Fibroblast of gingiva (primary cell): ENCODE measurements around the gene ACAA2.

ENCODE experiments used
- DNase-seq: peaks from one replicate; pipeline ENCODE4 v3.0.0-alpha.2; 2011; ENCODE audit warnings: low read depth

Gene ACAA2

DNA sequence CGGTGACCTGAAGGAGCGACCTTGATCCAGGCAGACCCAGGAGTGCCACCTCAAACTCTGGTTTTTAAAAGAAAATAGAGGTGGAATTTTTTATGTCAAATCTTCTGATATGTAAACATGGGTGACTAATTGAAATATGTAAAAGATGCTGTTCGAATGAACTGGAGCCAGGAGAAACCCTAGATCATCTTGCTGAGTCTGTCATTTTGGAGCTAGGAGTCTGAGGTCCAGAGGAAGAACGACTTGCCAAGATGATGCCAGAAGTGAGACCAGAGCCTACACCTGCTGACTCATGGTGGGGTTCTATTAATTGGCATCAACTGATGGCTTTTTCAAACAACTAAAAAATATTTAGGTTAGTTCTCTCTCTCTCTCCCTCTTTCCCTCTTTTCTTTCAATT is 74.1 kb downstream of the ACAA2 start:
- no peak for DNase-seq

DNA sequence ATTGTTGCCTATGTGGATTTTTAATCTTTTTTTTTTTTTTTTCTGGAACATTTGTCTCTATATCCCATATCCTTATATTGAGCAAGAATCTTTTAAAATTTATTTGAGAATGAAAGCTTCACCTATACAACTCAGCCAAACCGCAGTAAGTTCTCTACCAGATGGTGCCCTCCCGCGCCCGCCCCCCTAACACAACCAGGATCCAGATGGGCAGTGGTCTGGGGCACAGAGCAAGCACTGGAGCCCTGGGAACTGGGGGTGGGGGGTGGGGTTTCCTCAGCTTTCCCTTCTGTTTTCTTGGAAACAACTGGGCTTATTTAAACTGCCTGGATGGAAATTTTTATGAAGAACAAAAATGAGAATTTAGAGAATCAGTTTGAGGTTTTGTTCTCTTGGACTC is 74.6 kb downstream of the ACAA2 start:
- DNase-seq, result no peak

DNA sequence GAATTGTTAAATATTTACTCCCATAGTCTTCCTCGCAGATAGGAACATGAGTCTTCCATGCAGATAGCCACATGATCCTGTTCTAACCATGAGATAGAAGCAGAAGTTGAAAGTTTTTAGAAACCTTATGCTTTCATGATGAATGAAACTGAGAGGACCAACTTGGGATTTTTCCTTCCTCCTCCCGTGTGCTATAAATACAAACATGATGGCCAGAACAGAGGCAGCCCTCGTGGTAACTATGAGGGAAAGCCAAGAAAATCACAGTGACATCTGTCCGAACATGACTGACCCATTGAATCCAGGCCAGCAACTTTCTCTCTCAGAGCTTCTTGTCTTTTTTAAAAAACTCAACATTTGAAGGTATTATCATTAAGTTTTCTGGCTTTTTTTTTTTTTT is 78.5 kb downstream of the ACAA2 start:
- DNase-seq, result no peak

DNA sequence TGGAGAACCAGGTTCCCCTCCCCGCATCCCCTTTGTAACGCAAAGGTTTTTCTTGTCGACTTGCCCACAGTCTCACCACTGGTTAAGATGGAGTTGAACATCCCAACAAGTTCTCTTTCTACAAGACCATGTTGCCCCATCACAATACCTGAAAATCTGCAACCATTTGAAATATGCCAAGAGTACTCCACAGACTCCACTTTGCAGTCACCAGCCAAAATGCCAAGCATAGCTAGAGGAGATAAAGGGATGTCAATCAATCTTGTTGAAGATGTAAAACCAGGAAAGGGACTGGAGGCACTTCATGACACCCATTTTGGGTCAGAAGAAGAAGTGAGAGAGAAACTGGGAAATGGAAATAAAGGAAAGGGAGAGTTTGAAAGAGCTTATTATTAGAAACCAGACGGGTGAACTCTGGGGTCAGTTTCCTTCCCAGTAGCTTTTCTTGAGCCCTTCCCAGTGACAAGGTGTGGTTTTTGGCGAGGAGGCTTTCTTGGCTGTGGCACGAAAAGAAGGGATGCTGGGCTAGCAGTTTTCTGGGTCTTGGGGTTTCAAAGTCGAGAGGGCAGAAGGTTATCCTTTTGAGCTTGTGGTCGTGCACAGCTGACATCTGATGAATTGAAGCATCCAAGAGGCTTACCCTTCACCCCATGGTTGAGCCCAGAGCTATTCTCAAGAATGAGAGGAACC is 79.3 kb downstream of the ACAA2 start:
- no peak for DNase-seq

DNA sequence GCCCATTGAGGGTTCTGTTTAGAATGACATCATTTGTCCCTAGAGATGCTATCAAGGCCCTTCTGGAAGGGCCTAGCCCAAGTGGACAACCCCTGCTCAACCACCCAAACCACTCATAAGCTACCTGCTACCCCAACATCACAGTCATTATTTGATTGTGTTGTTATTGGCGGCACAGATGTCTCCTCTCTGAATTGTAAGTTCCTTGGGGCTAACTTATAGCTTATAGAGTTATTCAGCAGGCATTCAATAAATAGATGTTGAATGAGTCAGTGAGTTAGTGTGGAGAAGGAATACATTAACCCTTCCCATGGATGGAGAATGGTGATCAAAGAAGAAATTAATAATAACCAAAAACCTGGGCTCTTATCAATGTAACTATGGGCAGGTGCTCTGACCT is 80.0 kb downstream of the ACAA2 start:
- DNase-seq, result no peak
